GM12891 (cell line): ENCODE data around the gene TUBGCP2.

Experiments
- DNase-seq: peaks from one replicate; pipeline ENCODE4 v3.0.0; 2011; ENCODE audit warnings: low spot score; ENCODE audit not compliant: insufficient read length
- FAIRE-seq: peaks from 2 replicates; lab custom pipeline; 2011; peaks lifted over from hg19 to GRCh38; lab: Jason Lieb, UNC
- PAX5 ChIP-seq: IDR thresholded peaks from 2 replicates; pipeline ENCODE4 v1.6.1; 2011; ENCODE audit warnings: low read length, moderate library complexity, mild to moderate bottlenecking; ENCODE audit not compliant: insufficient read depth, severe bottlenecking
- POLR2A ChIP-seq: IDR thresholded peaks from 2 replicates; pipeline ENCODE4 v1.6.1; 2011; ENCODE audit warnings: low read depth, low read length, control low read depth
- POLR2AphosphoS5 ChIP-seq: IDR thresholded peaks from 2 replicates; pipeline ENCODE4 v1.6.1; 2011; ENCODE audit warnings: low read depth, low read length, control low read depth
- POU2F2 ChIP-seq: IDR thresholded peaks from 2 replicates; pipeline ENCODE4 v1.6.1; 2011; ENCODE audit warnings: low read depth, mild to moderate bottlenecking, control low read depth, low read length, moderate library complexity
- SPI1 ChIP-seq: IDR thresholded peaks from 2 replicates; pipeline ENCODE4 v1.6.1; 2011; ENCODE audit warnings: low read depth, low read length, control low read depth
- TAF1 ChIP-seq: IDR thresholded peaks from 2 replicates; pipeline ENCODE4 v1.6.1; 2011; ENCODE audit warnings: low read depth, low read length, control low read depth

TUBGCP2 gene

DNA sequence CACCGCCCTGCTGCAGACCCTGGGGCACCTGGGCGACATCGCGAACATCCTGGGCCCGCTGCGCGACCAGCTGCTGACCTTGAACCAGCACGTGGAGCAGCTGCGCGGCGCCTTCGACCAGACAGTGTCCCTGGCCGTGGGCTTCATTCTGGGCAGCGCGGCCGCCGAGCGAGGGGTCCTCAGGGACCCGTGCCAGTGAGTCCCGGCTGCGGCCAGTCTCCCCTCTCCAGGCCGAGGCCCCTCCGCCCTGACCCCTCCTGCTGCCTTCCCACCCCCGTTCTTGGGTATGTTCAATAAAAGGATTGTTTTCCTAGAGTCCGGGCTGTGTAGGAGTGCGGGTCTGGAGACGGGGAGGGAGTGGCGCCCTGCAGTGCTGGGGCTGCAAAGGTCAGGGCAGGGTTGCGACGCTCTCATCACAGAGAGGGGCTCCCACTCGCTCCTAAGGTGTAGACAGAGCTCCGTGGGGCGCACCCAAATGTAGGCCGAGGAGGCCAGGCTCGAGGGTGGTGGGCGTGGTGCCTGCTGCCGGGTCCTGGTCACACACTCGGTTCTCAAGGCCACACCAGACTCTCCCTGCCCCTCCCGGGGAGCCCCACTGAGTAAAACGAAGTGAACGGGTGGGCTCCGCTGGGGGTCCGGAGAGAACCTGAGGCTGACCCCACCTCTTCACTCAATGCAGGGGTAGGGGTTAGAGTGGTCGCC lies 77.3 kb downstream of the TUBGCP2 start:
- DNase-seq (no peak), FAIRE-seq (no peak)
- TF ChIP-seq SPI1 (no peak), POLR2A (no peak), POLR2AphosphoS5 (no peak), POU2F2 (no peak), TAF1 (no peak), PAX5 (no peak)

GRCh38 chr10:133230387-133231195 lies 78.1 kb downstream of the TUBGCP2 start:
- no peak for DNase-seq
- FAIRE-seq: no peak
- TF ChIP-seq POU2F2: no peak
- no peak for TF ChIP-seq POLR2AphosphoS5
- no peak for TF ChIP-seq SPI1
- no peak for TF ChIP-seq PAX5
- no peak for TF ChIP-seq POLR2A
- TF ChIP-seq TAF1: no peak

DNA sequence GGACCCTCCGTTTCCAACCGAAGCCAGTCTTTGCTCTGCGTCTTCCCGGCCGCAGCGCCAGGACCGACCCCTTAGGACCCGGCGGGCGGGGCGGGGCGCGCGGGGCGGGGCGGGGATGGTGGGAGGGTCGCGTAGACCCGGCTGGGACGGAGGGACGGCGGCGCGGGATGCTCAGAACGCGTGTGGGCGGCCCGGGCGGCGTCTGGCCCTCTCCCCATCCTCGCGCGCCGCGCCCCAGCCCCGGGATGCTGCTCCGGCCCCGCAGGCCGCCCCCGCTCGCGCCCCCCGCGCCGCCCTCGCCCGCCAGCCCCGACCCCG lies 78.7 kb downstream of the TUBGCP2 start, which contains the start of gene UTF1:
Gene UTF1, plus strand, starts transcription at position 174 of the 318 bp plus-strand sequence. Its CDS starts 72 bp downstream, at position 246.
- DNase-seq (no peak), FAIRE-seq (no peak)
- TF ChIP-seq POLR2A: no peak
- no peak for TF ChIP-seq PAX5
- no peak for TF ChIP-seq POU2F2
- no peak for TF ChIP-seq SPI1

DNA sequence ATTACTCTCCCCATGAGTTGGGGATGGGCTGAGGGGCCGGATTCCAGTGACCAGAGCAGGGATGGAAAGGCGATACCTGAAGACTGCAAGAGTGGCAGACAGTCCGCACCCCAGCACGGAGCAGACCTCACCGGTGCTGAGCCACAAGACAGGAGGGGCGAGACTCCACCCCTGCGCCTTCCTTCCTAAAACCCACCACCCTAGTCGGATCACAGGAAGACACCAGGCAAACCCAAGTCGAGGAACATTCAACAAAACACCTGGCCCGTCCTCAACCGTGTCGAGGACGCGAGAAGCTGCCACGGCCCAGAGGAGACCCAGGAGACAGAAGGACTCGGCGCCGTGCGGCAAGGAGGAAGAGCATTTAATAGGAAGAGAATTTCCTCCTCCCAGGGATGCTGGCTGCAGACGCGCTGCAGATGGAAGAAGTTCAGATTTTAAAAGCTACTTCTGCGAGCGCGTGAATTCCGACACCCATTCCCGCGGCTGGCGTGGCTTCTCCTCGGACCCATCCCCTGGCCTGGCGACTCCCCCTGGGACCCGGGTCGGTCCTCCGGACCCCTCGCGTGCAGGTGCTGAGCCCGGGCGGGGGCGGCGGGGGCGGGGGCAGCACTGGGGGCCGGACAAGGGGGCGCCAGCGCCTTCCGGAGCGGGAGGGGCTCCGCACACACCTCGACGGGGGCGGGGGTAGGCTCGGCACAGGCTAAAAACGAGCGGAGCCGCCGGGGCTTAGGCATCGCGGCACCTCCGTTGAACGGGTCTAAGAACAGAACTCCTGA lies 79.2 kb downstream of the TUBGCP2 start:
- TF ChIP-seq POLR2A (no peak), POLR2AphosphoS5 (no peak), TAF1 (no peak), SPI1 (no peak), POU2F2 (no peak), PAX5 (no peak)
- no peak for FAIRE-seq

More for the DNA sequence above, 79.2 kb downstream of the TUBGCP2 start:
- DNase-seq: no peak
